Esophagus (tissue), 2 donors: ENCODE data around the gene SRD5A3. TPM values are rescaled to one million over a fixed set of nuclear protein-coding genes. Genes with fewer than 3 reads are reported as not detected.
"Not testable (repeated sequence)": the region's sequence is repeated elsewhere in the genome, so short reads cannot be mapped to it uniquely, and the experiment has no call there.

ENCODE experiments used
- H3K27ac ChIP-seq, 2 donors: one replicate each; pipeline ENCODE4 v1.5.1; 2013; ENCODE audit warnings: low read depth in 2 of 2, mild to moderate bottlenecking in 2 of 2, inconsistent platforms in 1 of 2, low read length in 1 of 2, moderate library complexity in 1 of 2
- H3K27me3 ChIP-seq, 2 donors: one replicate each; pipeline ENCODE4 v1.6.1; 2013; ENCODE audit warnings: low read length in 2 of 2, control low read depth in 1 of 2, mild to moderate bottlenecking in 1 of 2; ENCODE audit not compliant: insufficient read depth in 2 of 2, control insufficient read depth in 1 of 2
- H3K36me3 ChIP-seq, 2 donors: one replicate each; pipeline ENCODE4 v1.6.1; 2013; ENCODE audit warnings: low read length in 1 of 2; ENCODE audit not compliant: control insufficient read depth in 2 of 2, insufficient read depth in 2 of 2
- H3K4me1 ChIP-seq, 2 donors: one replicate each; pipeline ENCODE4 v1.6.1; 2013; ENCODE audit warnings: low read length in 1 of 2; ENCODE audit not compliant: control insufficient read depth in 2 of 2, insufficient read depth in 2 of 2
- H3K4me3 ChIP-seq, 2 donors: one replicate each; pipeline ENCODE4 v1.5.1; 2013; ENCODE audit warnings: low read length in 2 of 2, mild to moderate bottlenecking in 2 of 2, low read depth in 1 of 2, moderate library complexity in 1 of 2
- H3K9me3 ChIP-seq, 2 donors: one replicate each; pipeline ENCODE4 v1.6.1; 2013; ENCODE audit warnings: mild to moderate bottlenecking in 2 of 2, low read depth in 1 of 2, low read length in 1 of 2, moderate library complexity in 1 of 2; ENCODE audit not compliant: control insufficient read depth in 2 of 2, insufficient read depth in 1 of 2
- WGBS, 2 donors: extraction: QIAGEN DNeasy Blood & Tissue Kit; methylation state at CpG; one replicate each; pipeline ENCODE4 v1.1.7; 2013; 5-methylcytosine and 5-hydroxymethylcytosine counted together
- polyA plus RNA-seq, 2 donors: library from polyadenylated mRNA; stranded (reverse); fragments of 200-250 nt; gene quantifications; one replicate each; pipeline ENCODE4 v1.2.3, GENCODE V29; 2013
- donor health status: healthy with polysubstance abuse.
- donor health status: Bipolar disorder and iron deficiency.

The SRD5A3 gene
- polyA plus RNA-seq, 2 donors, result 22.4 to 25.1 TPM

GRCh38 chr4:55354648-55355047 lies 8.6 kb downstream of the SRD5A3 start:
- Histone ChIP-seq H3K4me3 (no peak overlapping the region), H3K4me1 (peaks cover 3 to 4% of the 10 kb centered on the region in 2 donors), H3K36me3 (no peaks in the 10 kb centered on the region), H3K9me3 (no peaks in the 10 kb centered on the region), H3K27ac (peak overlapping the region in 1 of 2 donors; percentile 24), H3K27me3 (no peaks in the 10 kb centered on the region)
- 91 to 94% methylated on average over 8 of the region's 8 CpGs for WGBS, 2 donors

DNA sequence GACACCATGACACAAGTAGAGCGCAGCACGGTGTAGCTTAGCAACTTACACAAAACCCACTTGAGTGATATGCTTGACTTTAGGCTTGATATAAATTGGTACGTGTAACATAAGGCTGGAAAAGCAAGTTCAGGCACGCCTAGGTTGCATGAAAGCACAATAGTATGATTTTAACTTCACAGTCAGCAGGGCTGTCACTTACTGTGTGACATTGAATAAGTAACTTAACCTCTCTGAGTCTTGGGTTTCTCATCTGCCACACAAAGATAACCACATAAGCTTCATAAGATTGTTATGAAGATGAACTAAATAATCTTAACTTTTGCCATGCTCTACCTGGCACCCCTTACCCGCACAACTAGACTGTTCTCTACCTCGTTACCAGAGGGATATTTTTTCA lies 9.5 kb downstream of the SRD5A3 start:
- Histone ChIP-seq H3K4me1 (peaks cover 3 to 4% of the 10 kb centered on the region in 2 donors), H3K27ac (peak overlapping the region in 1 of 2 donors; percentile 67), H3K4me3 (no peak overlapping the region), H3K36me3 (no peaks in the 10 kb centered on the region), H3K9me3 (no peaks in the 10 kb centered on the region), H3K27me3 (no peaks in the 10 kb centered on the region)
- 68 to 73% methylated on average over 6 of the region's 6 CpGs for whole genome bisulfite sequencing, 2 donors

DNA sequence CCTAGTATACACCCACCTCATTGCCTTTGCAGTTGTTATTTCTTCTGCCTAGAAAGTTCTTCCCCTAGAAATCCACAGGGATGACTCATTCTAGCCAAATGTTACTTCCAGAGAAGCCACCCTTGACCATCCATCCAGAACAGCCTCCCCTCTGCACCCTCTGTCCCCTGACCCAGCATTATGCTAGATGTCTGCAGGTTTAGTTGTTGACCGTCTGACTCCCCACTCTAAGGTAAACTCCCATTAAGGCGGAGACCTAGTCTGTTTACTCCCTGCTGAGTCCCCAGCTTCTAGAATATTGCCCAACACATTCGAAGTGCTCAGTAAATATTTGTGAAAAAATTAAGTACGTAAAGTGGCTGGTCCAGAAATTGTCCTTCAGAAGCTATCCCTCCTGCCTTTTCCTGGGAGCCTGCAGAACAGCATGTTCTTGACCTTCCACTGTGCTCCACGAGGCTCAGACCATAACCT lies 11.0 kb downstream of the SRD5A3 start:
- Histone ChIP-seq H3K9me3 (no peaks in the 10 kb centered on the region), H3K27me3 (no peaks in the 10 kb centered on the region), H3K27ac (peak overlapping the region; percentile 15 to 82), H3K4me3 (no peak overlapping the region), H3K36me3 (no peaks in the 10 kb centered on the region), H3K4me1 (peaks cover 3 to 4% of the 10 kb centered on the region in 2 donors)
- 62 to 63% methylated on average over 5 of the region's 5 CpGs for WGBS, 2 donors

DNA sequence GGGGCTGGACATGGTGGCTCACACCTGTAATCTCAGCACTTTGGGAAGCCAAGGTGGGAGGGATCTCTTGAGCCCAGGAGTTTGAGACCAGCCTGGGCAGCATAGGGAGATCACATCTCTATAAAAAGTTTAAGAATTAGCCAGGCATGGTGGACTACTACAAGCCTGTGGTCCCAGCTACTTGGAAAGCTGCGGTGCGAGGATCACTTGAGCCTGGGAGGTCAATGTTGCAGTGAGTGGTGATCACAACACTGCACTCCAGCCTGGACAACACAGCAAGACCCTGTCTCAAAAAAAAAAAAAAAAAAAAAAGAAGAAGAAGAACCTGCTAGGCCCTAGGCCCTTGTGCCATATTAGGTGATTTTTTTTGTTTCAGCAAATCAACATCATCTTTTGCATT lies 12.2 kb downstream of the SRD5A3 start:
- Histone ChIP-seq H3K4me1 (peaks cover 3 to 4% of the 10 kb centered on the region in 2 donors), H3K27me3 (no peaks in the 10 kb centered on the region), H3K27ac (peak overlapping the region; percentile 63 to 83), H3K9me3 (no peaks in the 10 kb centered on the region), H3K4me3 (no peak overlapping the region), H3K36me3 (no peaks in the 10 kb centered on the region)
- WGBS, 2 donors, result 95 to 98% methylated on average over 2 of the region's 2 CpGs

- no peak overlapping the region for H3K4me3 ChIP-seq
- no peaks in the 10 kb centered on the region for H3K27me3 ChIP-seq
- no peaks in the 10 kb centered on the region for H3K36me3 ChIP-seq
- H3K9me3 ChIP-seq, result no peaks in the 10 kb centered on the region
- peaks cover 3 to 4% of the 10 kb centered on the region in 2 donors for H3K4me1 ChIP-seq
- 4 to 23% methylated on average over 2 of the region's 2 CpGs for WGBS, 2 donors
- H3K27ac ChIP-seq, result peak overlapping the region; percentile 61 to 69
These were observed 12.6 kb downstream of the SRD5A3 start for GRCh38 chr4:55358668-55359067.

DNA sequence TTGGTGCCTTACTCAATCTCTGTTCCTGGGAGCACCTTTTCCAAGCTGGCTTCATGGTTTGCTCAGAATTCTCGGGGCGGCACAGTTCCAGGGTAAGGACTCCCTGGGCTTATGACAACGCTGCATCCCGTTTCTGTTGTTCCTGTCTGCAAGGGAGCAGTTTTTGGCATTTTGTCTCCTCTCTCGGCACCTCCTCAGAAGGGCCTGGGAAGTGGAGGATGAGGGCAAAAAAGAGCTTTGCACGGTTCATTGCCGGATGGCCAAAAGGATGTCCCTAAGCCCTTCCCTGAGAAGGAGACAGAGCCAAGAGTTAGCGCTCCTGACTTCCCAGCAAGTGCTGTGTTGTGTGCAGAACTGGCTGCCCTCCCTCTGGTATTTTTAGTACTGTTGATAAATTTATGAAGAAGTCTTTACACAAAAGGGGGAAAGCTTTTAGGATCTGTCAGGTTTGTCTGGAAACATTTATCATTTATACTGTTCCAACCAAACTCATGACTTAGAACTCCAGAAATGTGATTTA lies 13.4 kb downstream of the SRD5A3 start:
- 33 to 50% methylated on average over 8 of the region's 8 CpGs for WGBS, 2 donors
- H3K27ac ChIP-seq, result peak overlapping the region; percentile 69 to 88
- no peak overlapping the region for H3K4me3 ChIP-seq
- peaks cover 3 to 4% of the 10 kb centered on the region in 2 donors for H3K4me1 ChIP-seq
- no peaks in the 10 kb centered on the region for H3K27me3 ChIP-seq
- no peaks in the 10 kb centered on the region for H3K36me3 ChIP-seq
- H3K9me3 ChIP-seq, result no peaks in the 10 kb centered on the region

DNA sequence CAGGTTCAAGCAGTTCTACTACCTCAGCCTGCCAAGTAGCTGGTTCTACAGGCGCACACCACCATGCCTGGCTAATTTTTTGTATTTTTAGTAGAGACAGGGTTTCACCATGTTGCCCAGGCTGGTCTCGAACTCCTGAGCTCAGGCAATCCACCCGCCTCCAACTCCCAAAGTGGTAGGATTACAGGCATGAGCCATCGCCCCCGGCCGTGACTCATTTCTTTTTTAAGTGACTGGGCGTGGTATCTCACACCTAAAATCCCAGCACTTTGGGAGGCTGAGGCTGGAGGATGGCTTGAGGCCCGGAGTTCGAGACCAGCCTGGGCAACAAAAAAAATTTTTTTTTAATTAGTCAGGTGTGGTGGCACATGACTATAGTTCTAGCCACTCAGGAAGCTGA lies 16.9 kb downstream of the SRD5A3 start:
- not testable (repeated sequence) for H3K4me1 ChIP-seq, H3K9me3 ChIP-seq, H3K4me3 ChIP-seq, H3K36me3 ChIP-seq, H3K27me3 ChIP-seq
- WGBS, 2 donors, result 86 to 87% methylated on average over 9 of the region's 9 CpGs
- peak overlapping the region in 1 of 2 donors; percentile 19 for H3K27ac ChIP-seq

DNA sequence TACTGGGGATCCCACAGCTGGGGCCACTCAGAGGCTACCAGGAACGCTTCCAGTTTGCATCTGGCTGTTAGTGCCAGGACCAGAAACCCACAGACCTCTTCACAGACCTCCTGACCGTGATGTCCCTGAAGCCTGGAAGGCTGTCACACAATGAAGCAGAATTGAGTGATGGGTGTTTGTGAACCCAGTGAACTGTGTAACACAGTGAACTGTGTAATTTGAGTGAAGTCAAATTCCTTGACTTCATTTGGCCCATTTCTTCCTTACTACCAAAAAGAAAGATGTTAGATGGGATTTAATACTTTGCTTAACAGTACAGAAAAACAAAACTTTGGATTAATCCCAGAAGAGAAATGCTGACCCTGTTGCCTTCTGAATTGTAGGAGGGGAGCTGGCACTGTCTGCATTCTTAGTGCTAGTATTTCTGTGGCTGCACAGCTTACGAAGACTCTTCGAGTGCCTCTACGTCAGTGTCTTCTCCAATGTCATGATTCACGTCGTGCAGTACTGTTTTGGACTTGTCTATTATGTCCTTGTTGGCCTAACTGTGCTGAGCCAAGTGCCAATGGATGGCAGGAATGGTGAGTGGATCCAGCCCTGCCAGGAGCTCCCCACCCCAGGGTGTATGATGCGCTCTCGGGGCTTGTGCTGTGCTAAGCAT lies 17.8 kb downstream of the SRD5A3 start:
- Histone ChIP-seq H3K27me3 (no peaks in the 10 kb centered on the region), H3K9me3 (no peaks in the 10 kb centered on the region), H3K4me1 (peaks cover 0 to 4% of the 10 kb centered on the region in 2 donors), H3K27ac (peak overlapping the region in 1 of 2 donors; percentile 54), H3K4me3 (no peak overlapping the region), H3K36me3 (no peaks in the 10 kb centered on the region)
- 74 to 75% methylated on average over 9 of the region's 9 CpGs for WGBS, 2 donors

DNA sequence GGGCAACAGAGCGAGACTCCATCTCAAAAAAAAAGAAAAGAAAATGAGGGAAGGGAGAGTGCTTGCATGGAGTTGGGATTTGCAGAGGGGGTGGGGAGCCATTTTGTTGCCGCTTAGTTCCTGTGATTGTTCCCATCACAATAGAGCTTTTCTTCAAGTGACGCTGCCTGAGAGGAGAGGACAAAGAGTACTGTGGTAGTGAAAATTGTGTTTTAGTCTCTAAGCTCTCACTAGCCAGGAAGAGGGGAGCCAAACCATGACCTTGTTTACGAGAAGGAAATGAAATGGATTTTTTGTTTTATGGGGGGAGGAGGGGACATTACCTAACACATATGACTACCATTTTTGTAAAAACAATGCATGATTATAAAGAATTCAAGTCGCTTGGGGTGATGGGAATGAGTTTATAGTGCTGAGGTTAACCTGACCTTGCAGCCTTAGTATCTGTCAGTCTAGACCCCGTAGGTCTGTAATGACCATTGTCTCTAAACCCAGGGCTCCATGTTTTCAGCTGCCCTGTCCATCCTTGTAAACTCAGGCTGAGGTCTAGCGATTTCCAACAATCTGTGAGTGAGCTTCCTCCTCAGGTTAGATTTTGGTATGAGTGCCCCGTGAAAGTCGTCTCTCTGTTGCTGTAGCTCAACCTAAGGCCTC lies 18.8 kb downstream of the SRD5A3 start:
- Histone ChIP-seq H3K4me3 (no peak overlapping the region), H3K4me1 (no peaks in the 10 kb centered on the region), H3K9me3 (no peaks in the 10 kb centered on the region), H3K36me3 (no peaks in the 10 kb centered on the region), H3K27me3 (no peaks in the 10 kb centered on the region), H3K27ac (no peak overlapping the region)
- whole genome bisulfite sequencing, 2 donors, result 92% methylated on average over 9 of the region's 9 CpGs
